A549 (cell line): ENCODE measurements around the gene CTCFL. TPM values are rescaled to one million over a fixed set of nuclear protein-coding genes. Genes with fewer than 3 reads are reported as not detected.

Experiments
- ATAC-seq, 2 experiments: fragments of 200-7000 bp in 1 of 2; fragments of >200 bp in 1 of 2; cut with Nextera tagmentation in 1 of 2; cut with Tn5 transposase in 1 of 2; 3 replicates each; pipeline versions ENCODE4 v1.8.0 to v1.9.1; 2018 to 2020; ENCODE audit warnings: mild to moderate bottlenecking in 1 of 2, moderate library complexity in 1 of 2
- CTCF ChIA-PET: fragments of 300-600 bp; sonication (Branson Sonifier 250); formaldehyde crosslinking; extraction: SDS; loops from one replicate; lab custom pipeline; 2021; ENCODE audit warnings: antibody characterized with exemption, inconsistent platforms; lab: Yijun Ruan, JAX
- POLR2A ChIA-PET: fragments of 350-600 bp; formaldehyde crosslinking; extraction: SDS; loops from one replicate; lab custom pipeline; 2021; ENCODE audit warnings: antibody characterized with exemption, inconsistent platforms; lab: Yijun Ruan, JAX
- DNase-seq, 2 experiments: peaks; one replicate each; pipeline versions ENCODE4 v3.0.0 to v3.0.0-alpha.2; 2011 to 2016; ENCODE audit warnings: low read depth in 1 of 2, low spot score in 1 of 2
- FAIRE-seq: peaks from 2 replicates; lab custom pipeline; 2011; peaks lifted over from hg19 to GRCh38; lab: Jason Lieb, UNC
- H3K27ac ChIP-seq, 2 experiments: fragments of >200 bp; sonication (Bioruptor Twin); formaldehyde crosslinking; 3 replicates each; pipeline ENCODE4 v1.5.1; 2016 to 2017
- H3K4me1 ChIP-seq: fragments of >200 bp; sonication (Bioruptor Twin); formaldehyde crosslinking; 3 replicates; pipeline ENCODE4 v1.6.1; 2016
- H3K4me2 ChIP-seq: fragments of >200 bp; sonication (Bioruptor Twin); formaldehyde crosslinking; 3 replicates; pipeline ENCODE4 v1.6.1; 2016
- H3K4me3 ChIP-seq: fragments of >200 bp; sonication (Bioruptor Twin); formaldehyde crosslinking; 3 replicates; pipeline ENCODE4 v1.5.1; 2016
- H3K9me3 ChIP-seq: fragments of >200 bp; sonication (Bioruptor Twin); formaldehyde crosslinking; 3 replicates; pipeline ENCODE4 v1.6.1; 2016
- BCL3 ChIP-seq: fragments of >200 bp; sonication (Bioruptor Twin); formaldehyde crosslinking; IDR thresholded peaks from 3 replicates; pipeline ENCODE4 v1.6.1; 2016
- CBX8 ChIP-seq: fragments of 200-600 bp; sonication (generic); IDR thresholded peaks from 2 replicates; pipeline ENCODE4 v1.6.1; 2016
- CHD2 ChIP-seq: fragments of 150-350 bp; IDR thresholded peaks from 2 replicates; pipeline ENCODE4 v1.6.1; 2014; ENCODE audit warnings: low read length; ENCODE audit not compliant: partially characterized antibody
- EHF ChIP-seq: fragments of 250-450 bp; sonication (Bioruptor Pico); IDR thresholded peaks from 2 replicates; pipeline ENCODE4 v1.5.0; 2020; ENCODE audit warnings: mild to moderate bottlenecking
- EHMT2 ChIP-seq: fragments of 200-600 bp; sonication (generic); IDR thresholded peaks from 2 replicates; pipeline ENCODE4 v1.6.1; 2016; ENCODE audit warnings: antibody characterized with exemption, low read depth, mild to moderate bottlenecking, moderate library complexity
- EP300 ChIP-seq, 2 experiments: fragments of >200 bp; sonication (Bioruptor Twin); formaldehyde crosslinking; IDR thresholded peaks; 2 replicates in 1 of 2; 3 replicates in 1 of 2; pipeline ENCODE4 v1.6.1; 2016 to 2017
- FOSB ChIP-seq: fragments of 250-450 bp; sonication (Bioruptor Pico); IDR thresholded peaks from 2 replicates; pipeline ENCODE4 v1.5.0; 2020; ENCODE audit warnings: mild to moderate bottlenecking, moderate library complexity
- HDAC2 ChIP-seq: fragments of 200-600 bp; sonication (generic); IDR thresholded peaks from 2 replicates; pipeline ENCODE4 v1.6.1; 2016
- HES2 ChIP-seq: fragments of >200 bp; sonication (Bioruptor Twin); formaldehyde crosslinking; IDR thresholded peaks from 2 replicates; pipeline ENCODE4 v1.6.1; 2016
- HOXB13 ChIP-seq: fragments of 250-450 bp; sonication (Bioruptor Pico); IDR thresholded peaks from 2 replicates; pipeline ENCODE4 v1.5.0; 2020; ENCODE audit warnings: low read depth, mild to moderate bottlenecking, moderate library complexity
- JUNB ChIP-seq: fragments of >200 bp; sonication (Bioruptor Twin); formaldehyde crosslinking; IDR thresholded peaks from 2 replicates; pipeline ENCODE4 v1.6.1; 2016
- KDM1A ChIP-seq: fragments of 200-600 bp; sonication (generic); IDR thresholded peaks from 2 replicates; pipeline ENCODE4 v1.6.1; 2016; ENCODE audit warnings: low read depth, mild to moderate bottlenecking
- KDM5A ChIP-seq: fragments of 200-600 bp; sonication (generic); IDR thresholded peaks from 2 replicates; pipeline ENCODE4 v1.6.1; 2016; ENCODE audit warnings: antibody characterized with exemption, mild to moderate bottlenecking
- MAFK ChIP-seq: fragments of 450-650 bp; IDR thresholded peaks from 2 replicates; pipeline ENCODE4 v1.6.1; 2014; ENCODE audit not compliant: partially characterized antibody
- MYC ChIP-seq: IDR thresholded peaks from 2 replicates; pipeline ENCODE4 v1.6.1; 2012; ENCODE audit warnings: mild to moderate bottlenecking, inconsistent platforms, low read length, improper control_type of control experiment, borderline replicate concordance
- POLR2A ChIP-seq: IDR thresholded peaks from 2 replicates; pipeline ENCODE4 v1.6.1; 2012; ENCODE audit warnings: mild to moderate bottlenecking, low read length
- POLR2AphosphoS2 ChIP-seq: conservative IDR thresholded peaks from 2 replicates; pipeline ENCODE4 v1.6.1; 2012; ENCODE audit warnings: low read length, improper control_type of control experiment, inconsistent platforms
- TFCP2L1 ChIP-seq: fragments of 250-450 bp; sonication (Bioruptor Pico); IDR thresholded peaks from 2 replicates; pipeline ENCODE4 v1.5.0; 2021; ENCODE audit warnings: mild to moderate bottlenecking
- USF2 ChIP-seq: fragments of 450-650 bp; IDR thresholded peaks from 2 replicates; pipeline ENCODE4 v1.6.1; 2014; ENCODE audit warnings: antibody characterized with exemption
- ZC3H11A ChIP-seq: fragments of 450-650 bp; IDR thresholded peaks from 2 replicates; pipeline ENCODE4 v1.6.1; 2014; ENCODE audit warnings: antibody characterized with exemption, mild to moderate bottlenecking
- ZFP36 ChIP-seq: fragments of 450-650 bp; IDR thresholded peaks from 2 replicates; pipeline ENCODE4 v1.6.1; 2014; ENCODE audit warnings: borderline replicate concordance; ENCODE audit not compliant: partially characterized antibody
- WGBS: methylation state at CpG from one replicate; pipeline ENCODE4 v1.1.6; 2017; ENCODE audit errors: missing lambda C conversion rate; 5-methylcytosine and 5-hydroxymethylcytosine counted together
- polyA plus RNA-seq, 4 experiments: library from polyadenylated mRNA; depleted of rRNA in 3 of 4; stranded (reverse); fragments of >200 nt; fragmentation: RNase III in 1 of 4; extraction: RNeasy Plus Mini Kit Qiagen cat#74134 plus additional on column Dnase treatment in 1 of 4; gene quantifications; 2 replicates in 3 of 4; 3 replicates in 1 of 4; pipeline ENCODE4 v1.2.3, GENCODE V29; 2011 to 2017
- TF ChIP-seq, protein P1 (sequence below): IDR thresholded peaks from 2 replicates; pipeline ENCODE4 v1.6.1; 2012; ENCODE audit warnings: low read depth, borderline replicate concordance
- TF ChIP-seq, protein P2 (sequence below): IDR thresholded peaks from 2 replicates; pipeline ENCODE4 v1.6.1; 2012
- TF ChIP-seq, protein P3 (sequence below): fragments of 250-450 bp; sonication (Bioruptor Pico); IDR thresholded peaks from 2 replicates; pipeline ENCODE4 v1.5.0; 2020; ENCODE audit warnings: low read depth, mild to moderate bottlenecking, moderate library complexity

Gene CTCFL
- polyA plus RNA-seq, 2 of the 4 experiments (the other 2 are of a cell fraction), result 0.03 TPM

GRCh38 chr20:57476641-57477461 is 48.1 kb downstream of the CTCFL start:
- POLR2A ChIA-PET, result no interaction called here
- Histone ChIP-seq H3K4me2 (no peak overlapping the region), H3K9me3 (no peaks in the 10 kb centered on the region; the same call in 2 of the 3 replicates), H3K4me3 (no peak overlapping the region), H3K4me1 (no peaks in the 10 kb centered on the region), H3K27ac (no peak overlapping the region)
- no peak for FAIRE-seq
- CTCF ChIA-PET, result interaction anchor here (1.6 kb wide), 1 partner anchor 19 kb away, joined by 4 read pairs; no protein-coding TSS in a partner anchor
- DNase-seq, result no peak
- ATAC-seq, result no peak
- WGBS, result 70% methylated on average over 14 of the region's 17 CpGs
- TF ChIP-seq MAFK (no peak), USF2 (no peak), JUNB (no peak), FOSB (CRISPR knock-in tag) (no peak), CBX8 (no peak), HOXB13 (CRISPR knock-in tag) (no peak), POLR2A (no peak), ZC3H11A (no peak), HDAC2 (no peak), ZFP36 (no peak), BCL3 (no peak), KDM5A (no peak), EHF (CRISPR knock-in tag) (no peak), KDM1A (no peak), POLR2AphosphoS2 (no peak)
- TF ChIP-seq, protein P1, sequence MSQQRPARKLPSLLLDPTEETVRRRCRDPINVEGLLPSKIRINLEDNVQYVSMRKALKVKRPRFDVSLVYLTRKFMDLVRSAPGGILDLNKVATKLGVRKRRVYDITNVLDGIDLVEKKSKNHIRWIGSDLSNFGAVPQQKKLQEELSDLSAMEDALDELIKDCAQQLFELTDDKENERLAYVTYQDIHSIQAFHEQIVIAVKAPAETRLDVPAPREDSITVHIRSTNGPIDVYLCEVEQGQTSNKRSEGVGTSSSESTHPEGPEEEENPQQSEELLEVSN, result no peak
- TF ChIP-seq, protein P2, sequence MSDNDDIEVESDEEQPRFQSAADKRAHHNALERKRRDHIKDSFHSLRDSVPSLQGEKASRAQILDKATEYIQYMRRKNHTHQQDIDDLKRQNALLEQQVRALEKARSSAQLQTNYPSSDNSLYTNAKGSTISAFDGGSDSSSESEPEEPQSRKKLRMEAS, result no peak

- CTCF ChIA-PET, result interaction anchor here (1.6 kb wide), 1 partner anchor 19 kb away, joined by 4 read pairs; no protein-coding TSS in a partner anchor
- POLR2A ChIA-PET, result no interaction called here
- Histone ChIP-seq H3K4me1 (no peaks in the 10 kb centered on the region), H3K4me2 (no peak overlapping the region), H3K4me3 (no peak overlapping the region), H3K9me3 (no peaks in the 10 kb centered on the region; the same call in 2 of the 3 replicates), H3K27ac (no peak overlapping the region)
- 22% methylated on average over 6 of the region's 6 CpGs for WGBS
- ATAC-seq, result peak in 1 of 2 experiments; percentile 30; a peak in 1 of 6 replicates
- no peak for FAIRE-seq
- DNase-seq, result no peak
- TF ChIP-seq, protein P3, sequence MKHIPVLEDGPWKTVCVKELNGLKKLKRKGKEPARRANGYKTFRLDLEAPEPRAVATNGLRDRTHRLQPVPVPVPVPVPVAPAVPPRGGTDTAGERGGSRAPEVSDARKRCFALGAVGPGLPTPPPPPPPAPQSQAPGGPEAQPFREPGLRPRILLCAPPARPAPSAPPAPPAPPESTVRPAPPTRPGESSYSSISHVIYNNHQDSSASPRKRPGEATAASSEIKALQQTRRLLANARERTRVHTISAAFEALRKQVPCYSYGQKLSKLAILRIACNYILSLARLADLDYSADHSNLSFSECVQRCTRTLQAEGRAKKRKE (CRISPR knock-in tag), result no peak
- TF ChIP-seq HOXB13 (CRISPR knock-in tag), result no peak
- TF ChIP-seq EP300 (IDR thresholded peaks at IDR 0.05), result no peak
- no peak for TF ChIP-seq MYC
- no peak for TF ChIP-seq POLR2AphosphoS2
- no peak for TF ChIP-seq TFCP2L1
- TF ChIP-seq MAFK, result no peak
- no peak for TF ChIP-seq CHD2
- no peak for TF ChIP-seq KDM1A
- TF ChIP-seq USF2, result no peak
- no peak for TF ChIP-seq CBX8
- TF ChIP-seq EHMT2, result no peak
- TF ChIP-seq HES2, result no peak
Measured at GRCh38 chr20:57476084-57476526, 48.8 kb downstream of the CTCFL start.
